Astrocyte (in vitro differentiated cells and primary cell): Measurements from ENCODE around the gene AFF3.

Experiments used
- CTCF ChIP-seq: IDR thresholded peaks from 2 replicates; pipeline ENCODE4 v1.5.1; 2011; ENCODE audit warnings: low read depth, mild to moderate bottlenecking, inconsistent platforms, low read length, moderate library complexity; ENCODE audit not compliant: insufficient read depth
- EZH2 ChIP-seq: IDR thresholded peaks from 2 replicates; pipeline ENCODE4 v1.6.1; 2012; ENCODE audit warnings: mild to moderate bottlenecking, low read length, inconsistent platforms; ENCODE audit not compliant: insufficient read depth

- TF ChIP-seq CTCF (no peak), EZH2 (no peak)
Measured at GRCh38 chr2:99867770-99868169, 274.6 kb downstream of the AFF3 start.
